ENCODE results near the gene CDHR3. TPM values are rescaled to one million over a fixed set of nuclear protein-coding genes. Genes with fewer than 3 reads are reported as not detected.

Gene CDHR3
- total and polyA plus RNA-seq, 4 donors = 10.5 to 80.3 (median 36.0) TPM

DNA sequence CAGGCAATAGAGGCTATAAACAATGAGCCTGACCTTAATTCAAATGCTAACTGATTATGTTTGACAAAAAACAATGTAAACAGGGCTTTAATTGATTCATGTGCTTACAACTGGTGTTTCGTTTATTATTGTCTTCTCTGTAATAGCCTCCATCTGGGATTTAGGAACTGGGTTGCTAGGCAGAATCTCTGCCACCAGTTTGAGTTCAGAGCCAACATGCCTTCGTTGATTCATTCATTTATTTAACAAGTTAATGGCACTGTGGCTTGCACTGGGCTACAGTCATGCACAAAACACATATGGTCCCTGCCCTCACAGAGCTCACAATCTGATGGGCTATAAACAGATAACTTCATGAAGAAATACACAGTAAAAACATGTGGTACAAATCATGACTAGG lies 19.6 kb upstream of the CDHR3 start:
- Histone ChIP-seq H3K27ac (ENCODE audit: low read depth in 1 of 2, low read length in 1 of 2) (no peak overlapping the region), H3K4me1 (ENCODE audit: control insufficient read depth in 5 of 5, insufficient read depth in 5 of 5, low read length in 5 of 5) (no peaks in the 10 kb centered on the region), H3K4me3 (no peak overlapping the region), H3K9ac (ENCODE audit: insufficient read depth in 1 of 2, low read length in 2 of 2) (no peak overlapping the region), H3K36me3 (ENCODE audit: control insufficient read depth in 4 of 4, insufficient read depth in 4 of 4, low read length in 4 of 4) (no peaks in the 10 kb centered on the region), H3K27me3 (ENCODE audit: control insufficient read depth in 3 of 3, insufficient read depth in 3 of 3, low read length in 2 of 3) (no peaks in the 10 kb centered on the region), H3K9me3 (ENCODE audit: control insufficient read depth in 4 of 4, insufficient read depth in 3 of 4, low read length in 3 of 4) (peaks cover 0 to 1% (median 0%) of the 10 kb centered on the region in 4 donors)
- DNase-seq (no peak), ATAC-seq (ENCODE audit: insufficient read depth, low FRiP score) (no peak)
- TF ChIP-seq, protein P1, sequence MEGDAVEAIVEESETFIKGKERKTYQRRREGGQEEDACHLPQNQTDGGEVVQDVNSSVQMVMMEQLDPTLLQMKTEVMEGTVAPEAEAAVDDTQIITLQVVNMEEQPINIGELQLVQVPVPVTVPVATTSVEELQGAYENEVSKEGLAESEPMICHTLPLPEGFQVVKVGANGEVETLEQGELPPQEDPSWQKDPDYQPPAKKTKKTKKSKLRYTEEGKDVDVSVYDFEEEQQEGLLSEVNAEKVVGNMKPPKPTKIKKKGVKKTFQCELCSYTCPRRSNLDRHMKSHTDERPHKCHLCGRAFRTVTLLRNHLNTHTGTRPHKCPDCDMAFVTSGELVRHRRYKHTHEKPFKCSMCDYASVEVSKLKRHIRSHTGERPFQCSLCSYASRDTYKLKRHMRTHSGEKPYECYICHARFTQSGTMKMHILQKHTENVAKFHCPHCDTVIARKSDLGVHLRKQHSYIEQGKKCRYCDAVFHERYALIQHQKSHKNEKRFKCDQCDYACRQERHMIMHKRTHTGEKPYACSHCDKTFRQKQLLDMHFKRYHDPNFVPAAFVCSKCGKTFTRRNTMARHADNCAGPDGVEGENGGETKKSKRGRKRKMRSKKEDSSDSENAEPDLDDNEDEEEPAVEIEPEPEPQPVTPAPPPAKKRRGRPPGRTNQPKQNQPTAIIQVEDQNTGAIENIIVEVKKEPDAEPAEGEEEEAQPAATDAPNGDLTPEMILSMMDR (IDR thresholded peaks at IDR 0.05; ENCODE audit: control extremely low read depth, extremely low read depth) = no peak
- WGBS, 2 donors = 75 to 88% methylated on average over 2 of the region's 2 CpGs

GRCh38 chr7:105945848-105946247 lies 17.2 kb upstream of the CDHR3 start:
- TF ChIP-seq, protein P1 (IDR thresholded peaks at IDR 0.05; ENCODE audit: control extremely low read depth, extremely low read depth) = no peak
- Histone ChIP-seq H3K4me3 (no peak overlapping the region), H3K9ac (ENCODE audit: insufficient read depth in 1 of 2, low read length in 2 of 2) (no peak overlapping the region), H3K27ac (ENCODE audit: low read depth in 1 of 2, low read length in 1 of 2) (no peak overlapping the region), H3K9me3 (ENCODE audit: control insufficient read depth in 4 of 4, insufficient read depth in 3 of 4, low read length in 3 of 4) (peaks cover 0 to 1% (median 0%) of the 10 kb centered on the region in 4 donors), H3K27me3 (ENCODE audit: control insufficient read depth in 3 of 3, insufficient read depth in 3 of 3, low read length in 2 of 3) (no peaks in the 10 kb centered on the region), H3K4me1 (ENCODE audit: control insufficient read depth in 5 of 5, insufficient read depth in 5 of 5, low read length in 5 of 5) (no peaks in the 10 kb centered on the region), H3K36me3 (ENCODE audit: control insufficient read depth in 4 of 4, insufficient read depth in 4 of 4, low read length in 4 of 4) (no peaks in the 10 kb centered on the region)
- DNase-seq = no peak
- 95 to 96% methylated on average over 9 of the region's 9 CpGs for WGBS, 2 donors
- ATAC-seq (ENCODE audit: insufficient read depth, low FRiP score) = no peak

GRCh38 chr7:105951597-105951996 lies 11.5 kb upstream of the CDHR3 start:
- no peak overlapping the region for H3K4me3 ChIP-seq
- ATAC-seq (ENCODE audit: insufficient read depth, low FRiP score) (no peak), DNase-seq (no peak)
- H3K36me3 ChIP-seq (ENCODE audit: control insufficient read depth in 4 of 4, insufficient read depth in 4 of 4, low read length in 4 of 4) = no peaks in the 10 kb centered on the region
- no peaks in the 10 kb centered on the region for H3K27me3 ChIP-seq (ENCODE audit: control insufficient read depth in 3 of 3, insufficient read depth in 3 of 3, low read length in 2 of 3)
- H3K9me3 ChIP-seq (ENCODE audit: control insufficient read depth in 4 of 4, insufficient read depth in 3 of 4, low read length in 3 of 4) = peaks cover 0 to 15% (median 4%) of the 10 kb centered on the region in 4 donors
- no peaks in the 10 kb centered on the region for H3K4me1 ChIP-seq (ENCODE audit: control insufficient read depth in 5 of 5, insufficient read depth in 5 of 5, low read length in 5 of 5)
- TF ChIP-seq, protein P1 (IDR thresholded peaks at IDR 0.05; ENCODE audit: control extremely low read depth, extremely low read depth) = no peak
- no peak overlapping the region for H3K27ac ChIP-seq (ENCODE audit: low read depth in 1 of 2, low read length in 1 of 2)
- H3K9ac ChIP-seq (ENCODE audit: insufficient read depth in 1 of 2, low read length in 2 of 2) = no peak overlapping the region
- WGBS, 2 donors = 89 to 93% methylated on average over 2 of the region's 2 CpGs
